ENCODE results near the gene AUTS2. TPM values are rescaled to one million over a fixed set of nuclear protein-coding genes. Genes with fewer than 3 reads are reported as not detected.

Gene AUTS2
- total RNA-seq, 6 experiments from 2014 or later, result 10.4 to 32.0 (median 19.3) TPM

DNA sequence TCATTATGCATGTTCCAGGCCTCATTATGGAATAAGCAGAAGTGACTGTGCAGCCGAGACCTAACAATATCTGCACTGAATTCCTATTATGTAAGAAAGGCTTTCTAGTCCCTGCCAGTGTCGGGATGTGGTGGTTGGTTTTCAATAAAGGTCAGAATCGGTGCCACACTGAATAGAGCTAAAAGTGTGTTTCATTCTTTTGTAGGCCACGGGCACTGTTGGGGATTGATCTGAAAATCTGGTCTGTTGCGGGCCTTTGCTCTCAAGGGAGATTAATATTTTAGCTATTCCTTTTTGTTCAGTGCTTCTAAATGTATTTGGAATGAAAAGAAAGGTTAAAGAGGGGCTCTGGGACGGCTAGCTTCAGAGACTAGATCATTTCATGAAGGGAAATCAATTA, 974.3 kb downstream of the AUTS2 start:
- Histone ChIP-seq H3K9me3 (no peaks in the 10 kb centered on the region), H3K4me3 (no peak overlapping the region), H3K27me3 (no peaks in the 10 kb centered on the region), H3K4me1 (peaks cover 0 to 78% (median 24%) of the 10 kb centered on the region in 4 donors), H3K36me3 (no peaks in the 10 kb centered on the region), H3K27ac (peak overlapping the region in 1 of 3 donors; percentile 63)
- no peak for TF ChIP-seq POLR2A (IDR thresholded peaks at IDR 0.05)
- TF ChIP-seq, protein P1, sequence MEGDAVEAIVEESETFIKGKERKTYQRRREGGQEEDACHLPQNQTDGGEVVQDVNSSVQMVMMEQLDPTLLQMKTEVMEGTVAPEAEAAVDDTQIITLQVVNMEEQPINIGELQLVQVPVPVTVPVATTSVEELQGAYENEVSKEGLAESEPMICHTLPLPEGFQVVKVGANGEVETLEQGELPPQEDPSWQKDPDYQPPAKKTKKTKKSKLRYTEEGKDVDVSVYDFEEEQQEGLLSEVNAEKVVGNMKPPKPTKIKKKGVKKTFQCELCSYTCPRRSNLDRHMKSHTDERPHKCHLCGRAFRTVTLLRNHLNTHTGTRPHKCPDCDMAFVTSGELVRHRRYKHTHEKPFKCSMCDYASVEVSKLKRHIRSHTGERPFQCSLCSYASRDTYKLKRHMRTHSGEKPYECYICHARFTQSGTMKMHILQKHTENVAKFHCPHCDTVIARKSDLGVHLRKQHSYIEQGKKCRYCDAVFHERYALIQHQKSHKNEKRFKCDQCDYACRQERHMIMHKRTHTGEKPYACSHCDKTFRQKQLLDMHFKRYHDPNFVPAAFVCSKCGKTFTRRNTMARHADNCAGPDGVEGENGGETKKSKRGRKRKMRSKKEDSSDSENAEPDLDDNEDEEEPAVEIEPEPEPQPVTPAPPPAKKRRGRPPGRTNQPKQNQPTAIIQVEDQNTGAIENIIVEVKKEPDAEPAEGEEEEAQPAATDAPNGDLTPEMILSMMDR (IDR thresholded peaks at IDR 0.05), result no peak
- DNase-seq (no peak), ATAC-seq (no peak)
- 41% methylated on average over 6 of the region's 6 CpGs for WGBS (ENCODE audit: insufficient coverage, low coverage, low lambda C conversion rate, missing lambda C conversion rate)
- intact Hi-C loops (cut with DNase I), result no loop called here

DNA sequence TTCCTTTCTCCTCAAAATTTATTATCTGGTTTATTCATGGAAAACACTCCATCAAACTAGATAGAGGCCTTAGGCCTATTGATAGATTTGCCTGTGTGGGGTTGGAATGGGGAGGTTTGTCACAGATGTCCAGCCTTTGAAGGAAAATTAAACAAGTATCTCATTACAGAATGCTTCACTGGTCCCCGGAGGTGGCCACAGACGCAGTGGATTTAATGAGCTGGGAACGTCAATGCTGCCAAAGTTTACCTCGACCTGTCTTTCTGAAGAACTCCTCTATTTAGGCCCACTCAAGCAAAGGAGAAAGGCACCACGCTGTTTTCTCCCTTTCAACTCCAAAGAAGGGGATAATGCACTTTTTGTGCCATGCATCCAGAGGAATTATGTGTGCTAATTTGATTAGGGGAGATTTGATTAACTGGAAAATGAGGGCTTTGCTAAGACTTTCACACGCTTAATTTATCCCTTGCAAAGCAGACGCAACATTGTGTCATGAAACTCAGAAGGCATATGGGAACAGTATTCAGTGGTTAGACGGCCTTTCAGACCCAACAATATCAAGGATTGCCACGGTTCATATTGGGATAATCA, 974.9 kb downstream of the AUTS2 start:
- WGBS (ENCODE audit: insufficient coverage, low coverage, low lambda C conversion rate, missing lambda C conversion rate), result 90% methylated on average over 9 of the region's 9 CpGs

DNA sequence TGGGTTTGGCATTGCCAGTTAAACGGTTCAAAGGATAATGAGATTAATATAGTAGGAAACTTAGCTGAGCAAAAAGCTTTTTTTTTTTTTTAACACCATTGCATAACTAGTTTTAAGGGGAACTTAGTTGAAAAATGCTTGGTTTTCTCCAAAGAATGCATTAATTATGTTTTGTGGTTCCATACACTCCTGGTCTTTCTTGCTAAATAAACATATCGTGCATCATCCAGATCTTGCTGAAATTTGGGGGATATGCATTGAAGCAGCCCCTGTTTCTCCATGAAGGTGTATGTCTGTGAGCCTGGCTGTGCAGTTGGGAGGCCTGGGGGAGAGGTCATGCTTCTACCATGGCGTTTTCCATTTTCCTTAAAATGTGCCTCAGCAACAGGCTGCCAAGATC, 975.4 kb downstream of the AUTS2 start:
- H3K4me3 ChIP-seq, result no peak overlapping the region
- H3K36me3 ChIP-seq, result no peaks in the 10 kb centered on the region
- no peaks in the 10 kb centered on the region for H3K27me3 ChIP-seq
- WGBS (ENCODE audit: insufficient coverage, low coverage, low lambda C conversion rate, missing lambda C conversion rate), result 72% methylated on average over 3 of the region's 3 CpGs
- H3K4me1 ChIP-seq, result peaks cover 0 to 68% (median 20%) of the 10 kb centered on the region in 4 donors
- H3K27ac ChIP-seq, result peak overlapping the region in 1 of 3 donors; percentile 45
- TF ChIP-seq POLR2A (IDR thresholded peaks at IDR 0.05), result no peak
- TF ChIP-seq, protein P1 (IDR thresholded peaks at IDR 0.05), result no peak
- DNase-seq (no peak), ATAC-seq (no peak)
- H3K9me3 ChIP-seq, result no peaks in the 10 kb centered on the region
- intact Hi-C loops (cut with DNase I), result no loop called here

More for the DNA sequence above, 974.9 kb downstream of the AUTS2 start:
- TF ChIP-seq, protein P1 (IDR thresholded peaks at IDR 0.05), result no peak
- no peak for TF ChIP-seq POLR2A (IDR thresholded peaks at IDR 0.05)
- DNase-seq, result no peak
- H3K4me1 ChIP-seq, result peaks cover 0 to 72% (median 22%) of the 10 kb centered on the region in 4 donors
- no peak overlapping the region for H3K27ac ChIP-seq
- H3K9me3 ChIP-seq, result no peaks in the 10 kb centered on the region
- intact Hi-C loops (cut with DNase I), result no loop called here
- H3K4me3 ChIP-seq, result no peak overlapping the region
- no peak for ATAC-seq
- no peaks in the 10 kb centered on the region for H3K27me3 ChIP-seq
- no peaks in the 10 kb centered on the region for H3K36me3 ChIP-seq

DNA sequence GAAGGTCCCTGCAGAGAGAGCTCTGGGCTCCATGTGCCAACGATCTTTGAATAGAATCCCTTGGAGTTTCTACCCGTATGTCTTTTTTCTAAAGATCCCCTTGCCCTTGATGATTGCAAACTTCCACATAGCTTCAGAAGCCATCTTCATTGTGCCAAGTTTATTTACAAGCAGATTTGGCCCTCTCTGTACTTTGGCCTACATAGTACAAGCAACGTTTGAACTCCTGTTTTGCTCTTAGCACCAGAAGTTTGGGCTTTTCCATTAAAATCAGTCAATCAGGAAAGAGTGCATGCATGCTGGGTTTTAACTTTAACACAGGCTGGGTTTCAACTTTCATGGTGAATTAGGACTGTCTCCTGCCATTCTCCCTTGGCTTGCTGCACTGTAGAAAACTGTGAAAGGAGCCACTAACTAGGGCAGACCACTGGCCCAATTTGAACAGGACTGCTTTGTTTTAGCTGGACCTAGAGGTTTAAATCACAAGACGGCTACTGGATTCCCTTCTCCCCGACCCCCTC, 976.1 kb downstream of the AUTS2 start:
- H3K27me3 ChIP-seq, result no peaks in the 10 kb centered on the region
- intact Hi-C loops (cut with DNase I), result no loop called here
- ATAC-seq (peak; percentile 9 to 53 (median 40)), DNase-seq (no peak)
- H3K27ac ChIP-seq, result peak overlapping the region in 2 of 3 donors; percentile 45 to 65
- peaks cover 0 to 62% (median 17%) of the 10 kb centered on the region in 4 donors for H3K4me1 ChIP-seq
- WGBS (ENCODE audit: insufficient coverage, low coverage, low lambda C conversion rate, missing lambda C conversion rate), result 46% methylated on average over 4 of the region's 5 CpGs
- no peak overlapping the region for H3K4me3 ChIP-seq
- H3K9me3 ChIP-seq, result no peaks in the 10 kb centered on the region
- no peak for TF ChIP-seq POLR2A (IDR thresholded peaks at IDR 0.05)
- TF ChIP-seq, protein P1 (IDR thresholded peaks at IDR 0.05), result no peak
- no peaks in the 10 kb centered on the region for H3K36me3 ChIP-seq
